CD4-positive, CD25-positive, alpha-beta regulatory T cell (primary cell): ENCODE measurements around the gene ISL2. TPM values are rescaled to one million over a fixed set of nuclear protein-coding genes. Genes with fewer than 3 reads are reported as not detected.
A peak's percentile ranks its signal among the peaks of the same experiment; 100 is the strongest.

ENCODE experiments used
- ATAC-seq, 2 donors: fragments of 150-1000 bp; cut with Tn5 transposase; one replicate each; pipeline ENCODE4 v1.10.0; 2021; ENCODE audit warnings: low read depth in 2 of 2, moderate number of reproducible peaks in 2 of 2, moderate library complexity in 1 of 2
- DNase-seq, 3 donors: peaks; one replicate each; pipeline versions ENCODE4 v3.0.0 to v3.0.0-alpha.2; 2012 to 2022; ENCODE audit warnings: mixed read lengths in 1 of 3
- H3K27ac ChIP-seq: one replicate; pipeline ENCODE4 v1.7.0; 2013; ENCODE audit warnings: mild to moderate bottlenecking, low read length; ENCODE audit not compliant: insufficient read depth, poor library complexity, severe bottlenecking
- H3K27me3 ChIP-seq: one replicate; pipeline ENCODE4 v1.7.0; 2013; ENCODE audit warnings: low read length; ENCODE audit not compliant: control insufficient read depth, insufficient read depth
- H3K36me3 ChIP-seq: one replicate; pipeline ENCODE4 v1.7.0; 2013; ENCODE audit warnings: mild to moderate bottlenecking, low read length, moderate library complexity; ENCODE audit not compliant: control insufficient read depth, insufficient read depth
- H3K4me1 ChIP-seq: 2 replicates; pipeline ENCODE4 v1.7.0; 2013; ENCODE audit warnings: mild to moderate bottlenecking, low read length; ENCODE audit not compliant: insufficient read depth, control insufficient read depth, poor library complexity, severe bottlenecking
- H3K4me3 ChIP-seq: one replicate; pipeline ENCODE4 v1.7.0; 2013; ENCODE audit warnings: low read depth, mild to moderate bottlenecking, low read length, moderate library complexity
- H3K9me3 ChIP-seq, 2 experiments: 1 replicate in 1 of 2; 2 replicates in 1 of 2; pipeline ENCODE4 v1.7.0; 2013; ENCODE audit warnings: low read length in 2 of 2, mild to moderate bottlenecking in 1 of 2, moderate library complexity in 1 of 2; ENCODE audit not compliant: control insufficient read depth in 2 of 2
- H3K27ac Mint-ChIP-seq, 3 donors: one replicate each; pipeline ENCODE4 v1.8.0; 2020 to 2022; ENCODE audit warnings: mild to moderate bottlenecking in 3 of 3, mixed read lengths in 3 of 3, moderate library complexity in 2 of 3
- H3K27me3 Mint-ChIP-seq: one replicate; pipeline ENCODE4 v1.8.0; 2022; ENCODE audit warnings: mild to moderate bottlenecking, mixed read lengths
- H3K36me3 Mint-ChIP-seq: one replicate; pipeline ENCODE4 v1.8.0; 2020; ENCODE audit warnings: mixed read lengths
- H3K4me1 Mint-ChIP-seq, 4 donors: one replicate each; pipeline ENCODE4 v1.8.0; 2020 to 2022; ENCODE audit warnings: mixed read lengths in 4 of 4, mild to moderate bottlenecking in 1 of 4
- H3K4me3 Mint-ChIP-seq, 4 donors: one replicate each; pipeline ENCODE4 v1.8.0; 2020 to 2022; ENCODE audit warnings: mild to moderate bottlenecking in 4 of 4, mixed read lengths in 4 of 4, moderate library complexity in 3 of 4
- H3K9me3 Mint-ChIP-seq, 7 donors: one replicate each; pipeline ENCODE4 v1.8.0; 2020 to 2022; ENCODE audit warnings: mixed read lengths in 7 of 7, mild to moderate bottlenecking in 3 of 7, moderate library complexity in 2 of 7
- polyA plus RNA-seq, 4 donors: library from polyadenylated mRNA; unstranded; fragments of 300-500 nt; fragmentation: Illumina TruSeq; gene quantifications; one replicate each; pipeline ENCODE4 v1.2.3, GENCODE V29; 2021
- total RNA-seq: library from RNA; stranded (reverse); gene quantifications from one replicate; pipeline ENCODE4 v1.2.3, GENCODE V29; 2022

The ISL2 gene
- total and polyA plus RNA-seq, 5 donors from 2014 or later: 1.4 TPM; not detected in 4

DNA sequence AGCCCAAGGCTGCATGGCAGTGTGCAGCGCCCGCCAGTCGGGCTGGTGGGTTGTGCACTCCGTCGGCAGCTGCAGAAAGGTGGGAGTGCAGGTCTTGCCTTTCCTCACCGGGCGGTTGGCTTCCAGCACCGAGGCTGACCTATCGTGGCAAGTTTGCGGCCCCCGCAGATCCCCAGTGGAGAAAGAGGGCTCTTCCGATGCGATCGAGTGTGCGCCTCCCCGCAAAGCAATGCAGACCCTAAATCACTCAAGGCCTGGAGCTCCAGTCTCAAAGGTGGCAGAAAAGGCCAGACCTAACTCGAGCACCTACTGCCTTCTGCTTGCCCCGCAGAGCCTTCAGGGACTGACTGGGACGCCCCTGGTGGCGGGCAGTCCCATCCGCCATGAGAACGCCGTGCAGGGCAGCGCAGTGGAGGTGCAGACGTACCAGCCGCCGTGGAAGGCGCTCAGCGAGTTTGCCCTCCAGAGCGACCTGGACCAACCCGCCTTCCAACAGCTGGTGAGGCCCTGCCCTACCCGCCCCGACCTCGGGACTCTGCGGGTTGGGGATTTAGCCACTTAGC is 4.3 kb downstream of the ISL2 start:
- Histone ChIP-seq H3K36me3 (no peaks in the 10 kb centered on the region), H3K4me3 (peak overlapping the region; percentile 44), H3K27ac (no peak overlapping the region), H3K27me3 (peaks cover 52% of the 10 kb centered on the region), H3K9me3 (no peaks in the 10 kb centered on the region), H3K4me1 (peaks cover 80% of the 10 kb centered on the region)
- Mint-ChIP-seq H3K4me1 (peaks cover 18 to 70% (median 47%) of the 10 kb centered on the region in 4 donors), H3K4me3 (peak overlapping the region; percentile 78 to 94 (median 86)), H3K27me3 (peaks cover 89% of the 10 kb centered on the region), H3K27ac (no peak overlapping the region), H3K9me3 (peaks cover 0 to 6% (median 0%) of the 10 kb centered on the region in 7 donors), H3K36me3 (no peaks in the 10 kb centered on the region)
- peak; percentile 35 to 58 for ATAC-seq
- DNase-seq: peak in 2 of 3 donors; percentile 43 to 62

DNA sequence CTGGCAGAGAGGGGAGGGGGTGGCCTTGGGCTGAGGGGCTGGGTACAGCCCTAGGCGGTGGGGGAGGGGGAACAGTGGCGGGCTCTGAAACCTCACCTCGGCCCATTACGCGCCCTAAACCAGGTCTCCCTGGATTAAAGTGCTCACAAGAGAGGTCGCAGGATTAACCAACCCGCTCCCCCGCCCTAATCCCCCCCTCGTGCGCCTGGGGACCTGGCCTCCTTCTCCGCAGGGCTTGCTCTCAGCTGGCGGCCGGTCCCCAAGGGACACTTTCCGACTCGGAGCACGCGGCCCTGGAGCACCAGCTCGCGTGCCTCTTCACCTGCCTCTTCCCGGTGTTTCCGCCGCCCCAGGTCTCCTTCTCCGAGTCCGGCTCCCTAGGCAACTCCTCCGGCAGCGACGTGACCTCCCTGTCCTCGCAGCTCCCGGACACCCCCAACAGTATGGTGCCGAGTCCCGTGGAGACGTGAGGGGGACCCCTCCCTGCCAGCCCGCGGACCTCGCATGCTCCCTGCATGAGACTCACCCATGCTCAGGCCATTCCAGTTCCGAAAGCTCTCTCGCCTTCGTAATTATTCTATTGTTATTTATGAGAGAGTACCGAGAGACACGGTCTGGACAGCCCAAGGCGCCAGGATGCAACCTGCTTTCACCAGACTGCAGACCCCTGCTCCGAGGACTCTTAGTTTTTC is 4.9 kb downstream of the ISL2 start:
- peak overlapping the region in 1 of 3 donors; percentile 38 for H3K27ac Mint-ChIP-seq
- DNase-seq: peak in 1 of 3 donors; percentile 16
- H3K9me3 ChIP-seq: no peaks in the 10 kb centered on the region

GRCh38 chr15:76342058-76342381 is 5.4 kb downstream of the ISL2 start:
- H3K27me3 ChIP-seq: peaks cover 51% of the 10 kb centered on the region

More for the DNA sequence above, 4.9 kb downstream of the ISL2 start:
- Histone ChIP-seq H3K4me1 (peaks cover 80% of the 10 kb centered on the region), H3K27me3 (peaks cover 51% of the 10 kb centered on the region), H3K27ac (no peak overlapping the region), H3K36me3 (no peaks in the 10 kb centered on the region), H3K4me3 (no peak overlapping the region)
- ATAC-seq: no peak
- H3K4me1 Mint-ChIP-seq: peaks cover 18 to 68% (median 43%) of the 10 kb centered on the region in 4 donors
- peaks cover 0 to 6% (median 0%) of the 10 kb centered on the region in 7 donors for H3K9me3 Mint-ChIP-seq
- peaks cover 85% of the 10 kb centered on the region for H3K27me3 Mint-ChIP-seq
- peak overlapping the region; percentile 84 to 94 (median 86) for H3K4me3 Mint-ChIP-seq
- no peaks in the 10 kb centered on the region for H3K36me3 Mint-ChIP-seq

DNA sequence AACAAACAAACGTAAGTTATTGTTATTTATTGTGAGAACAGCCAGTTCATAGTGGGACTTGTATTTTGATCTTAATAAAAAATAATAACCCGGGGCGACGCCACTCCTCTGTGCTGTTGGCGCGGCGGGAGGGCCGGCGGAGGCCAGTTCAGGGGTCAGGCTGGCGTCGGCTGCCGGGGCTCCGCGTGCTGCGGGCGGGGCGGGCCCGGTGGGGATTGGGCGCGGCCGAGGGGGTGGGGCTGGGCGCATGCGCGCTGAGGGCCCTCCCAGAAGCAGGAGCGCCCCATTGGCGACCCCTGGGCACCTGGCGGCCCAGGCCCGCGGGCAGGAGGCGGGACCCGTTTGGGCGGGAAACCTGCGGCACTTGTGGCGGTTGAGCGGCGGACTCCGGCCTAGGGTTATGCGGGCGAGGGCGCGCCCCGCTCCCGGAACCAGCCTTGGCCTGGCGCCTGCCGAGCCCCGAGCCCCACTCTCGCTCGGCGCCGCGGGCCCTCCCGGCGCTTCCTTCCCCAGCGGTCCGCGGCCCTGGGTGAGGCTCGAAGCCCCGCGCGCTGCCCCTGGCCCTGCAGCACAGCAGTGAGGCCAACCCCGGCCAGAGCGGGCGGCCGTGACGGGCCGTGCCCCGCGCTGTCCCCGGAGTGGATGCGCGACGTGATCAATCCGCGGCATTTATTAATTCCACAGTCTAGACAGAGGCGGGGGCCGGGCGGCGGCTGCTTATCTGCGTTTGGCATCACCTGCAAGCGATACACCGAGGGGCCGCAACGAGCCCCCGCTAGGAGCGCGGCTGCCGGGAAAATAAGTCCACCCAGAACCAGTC is 6.0 kb downstream of the ISL2 start:
- peaks cover 0 to 4% (median 0%) of the 10 kb centered on the region in 7 donors for H3K9me3 Mint-ChIP-seq
- H3K36me3 Mint-ChIP-seq: peaks cover under 1% of the 10 kb centered on the region

More at GRCh38 chr15:76342058-76342381, 5.4 kb downstream of the ISL2 start:
- peak overlapping the region; percentile 76 to 88 (median 82) for H3K4me3 Mint-ChIP-seq
- H3K4me1 Mint-ChIP-seq: peaks cover 14 to 66% (median 39%) of the 10 kb centered on the region in 4 donors
- Histone ChIP-seq H3K4me3 (peak overlapping the region; percentile 31), H3K27ac (no peak overlapping the region), H3K9me3 (no peaks in the 10 kb centered on the region), H3K36me3 (no peaks in the 10 kb centered on the region), H3K4me1 (peaks cover 80% of the 10 kb centered on the region)
- H3K27me3 Mint-ChIP-seq: peaks cover 80% of the 10 kb centered on the region
- peaks cover 0 to 4% (median 0%) of the 10 kb centered on the region in 7 donors for H3K9me3 Mint-ChIP-seq
- ATAC-seq: no peak
- H3K27ac Mint-ChIP-seq: peak overlapping the region in 1 of 3 donors; percentile 14
- DNase-seq: no peak
- H3K36me3 Mint-ChIP-seq: no peaks in the 10 kb centered on the region

DNA sequence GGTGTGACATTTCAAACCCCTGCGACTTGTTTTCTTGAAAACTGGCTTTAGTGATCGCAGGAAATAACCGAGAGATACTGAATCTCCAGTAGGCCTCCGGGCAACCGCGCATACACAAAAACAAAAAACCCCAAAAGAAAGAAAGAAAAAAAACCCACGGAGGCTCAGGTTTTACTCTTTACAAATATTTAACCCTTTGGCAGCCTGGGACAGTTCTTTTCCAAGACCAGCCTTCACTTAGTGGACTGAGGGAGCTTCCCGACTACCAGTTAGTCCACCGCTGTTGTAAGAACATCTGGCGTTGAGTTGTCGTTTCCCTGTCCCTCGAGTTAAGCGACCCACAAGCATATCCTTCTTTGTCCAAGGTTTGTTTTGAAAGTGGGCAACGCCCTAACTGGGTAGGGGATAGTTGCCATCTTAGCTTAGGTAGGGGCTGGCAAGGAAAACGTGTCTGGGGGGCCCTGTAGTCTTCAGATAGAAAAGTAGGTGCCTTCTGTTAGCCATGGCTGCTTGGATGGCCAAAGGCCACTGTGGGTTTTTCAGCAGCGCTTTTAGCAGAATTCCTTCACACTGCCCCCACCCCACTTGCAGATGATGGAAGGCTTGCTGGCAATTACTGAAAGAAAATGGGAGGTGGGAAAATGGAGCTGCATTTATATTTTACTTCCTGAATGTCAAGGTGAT is 6.9 kb downstream of the ISL2 start:
- no peak overlapping the region for H3K27ac ChIP-seq
- Mint-ChIP-seq H3K36me3 (peaks cover 9% of the 10 kb centered on the region), H3K4me3 (peak overlapping the region in 3 of 4 donors; percentile 26 to 33 (median 32)), H3K9me3 (peaks cover 0 to 4% (median 0%) of the 10 kb centered on the region in 7 donors), H3K27me3 (peaks cover 81% of the 10 kb centered on the region), H3K4me1 (peaks cover 11 to 62% (median 32%) of the 10 kb centered on the region in 4 donors), H3K27ac (no peak overlapping the region)
- H3K4me3 ChIP-seq: no peak overlapping the region
- no peaks in the 10 kb centered on the region for H3K9me3 ChIP-seq
- ATAC-seq (no peak), DNase-seq (no peak)
- peaks cover 68% of the 10 kb centered on the region for H3K4me1 ChIP-seq
- peaks cover 54% of the 10 kb centered on the region for H3K27me3 ChIP-seq
- no peaks in the 10 kb centered on the region for H3K36me3 ChIP-seq

More for the DNA sequence above, 6.0 kb downstream of the ISL2 start:
- no peak overlapping the region for H3K27ac ChIP-seq
- H3K4me3 ChIP-seq: peak overlapping the region; percentile 31
- Mint-ChIP-seq H3K27me3 (peaks cover 77% of the 10 kb centered on the region), H3K4me3 (peak overlapping the region; percentile 76 to 88 (median 82)), H3K4me1 (peaks cover 11 to 61% (median 33%) of the 10 kb centered on the region in 4 donors), H3K27ac (no peak overlapping the region)
- H3K4me1 ChIP-seq: peaks cover 76% of the 10 kb centered on the region
- H3K27me3 ChIP-seq: peaks cover 46% of the 10 kb centered on the region
- ATAC-seq (no peak), DNase-seq (no peak)
- no peaks in the 10 kb centered on the region for H3K36me3 ChIP-seq
- no peaks in the 10 kb centered on the region for H3K9me3 ChIP-seq

GRCh38 chr15:76344893-76345582 is 8.5 kb downstream of the ISL2 start:
- no peak overlapping the region for H3K27ac Mint-ChIP-seq

DNA sequence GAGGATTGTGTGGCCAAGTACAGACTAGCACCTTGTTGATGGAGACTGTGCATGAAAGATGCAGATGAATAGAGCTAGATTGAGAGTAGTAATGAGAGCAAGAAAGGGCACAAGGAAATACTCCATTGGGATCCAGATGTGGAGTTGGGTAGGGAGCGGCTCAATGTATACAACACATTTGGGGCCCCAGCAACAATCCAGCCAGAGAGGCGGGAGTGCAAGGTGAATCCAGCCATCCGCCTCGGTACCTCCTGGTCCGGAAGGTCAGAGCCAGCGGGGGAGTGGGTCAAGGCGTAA is 9.0 kb downstream of the ISL2 start:
- Histone ChIP-seq H3K36me3 (no peaks in the 10 kb centered on the region), H3K27me3 (peaks cover 46% of the 10 kb centered on the region), H3K9me3 (no peaks in the 10 kb centered on the region), H3K4me3 (no peak overlapping the region), H3K4me1 (peaks cover 50% of the 10 kb centered on the region), H3K27ac (no peak overlapping the region)
- peaks cover 0 to 4% (median 0%) of the 10 kb centered on the region in 7 donors for H3K9me3 Mint-ChIP-seq
- peaks cover 70% of the 10 kb centered on the region for H3K27me3 Mint-ChIP-seq
- DNase-seq (no peak), ATAC-seq (no peak)
- peaks cover 11 to 42% (median 19%) of the 10 kb centered on the region in 4 donors for H3K4me1 Mint-ChIP-seq
- H3K4me3 Mint-ChIP-seq: peak overlapping the region; percentile 39 to 82 (median 71)
- H3K27ac Mint-ChIP-seq: no peak overlapping the region
- H3K36me3 Mint-ChIP-seq: peaks cover 23% of the 10 kb centered on the region

More at GRCh38 chr15:76344893-76345582, 8.5 kb downstream of the ISL2 start:
- Mint-ChIP-seq H3K4me1 (peaks cover 11 to 47% (median 20%) of the 10 kb centered on the region in 4 donors), H3K4me3 (peak overlapping the region; percentile 0 to 82 (median 58)), H3K9me3 (peaks cover 0 to 4% (median 0%) of the 10 kb centered on the region in 7 donors), H3K36me3 (peaks cover 20% of the 10 kb centered on the region), H3K27me3 (peaks cover 73% of the 10 kb centered on the region)
- Histone ChIP-seq H3K27me3 (peaks cover 46% of the 10 kb centered on the region), H3K27ac (no peak overlapping the region), H3K4me3 (no peak overlapping the region), H3K36me3 (no peaks in the 10 kb centered on the region), H3K9me3 (no peaks in the 10 kb centered on the region), H3K4me1 (peaks cover 55% of the 10 kb centered on the region)
- no peak for ATAC-seq
- no peak for DNase-seq
